HuH-7 (cell line): ENCODE measurements around the gene ABL1.

Experiments
- DNase-seq: peaks from one replicate; pipeline ENCODE4 v3.0.0; 2011; ENCODE audit warnings: low spot score

ABL1 gene

DNA sequence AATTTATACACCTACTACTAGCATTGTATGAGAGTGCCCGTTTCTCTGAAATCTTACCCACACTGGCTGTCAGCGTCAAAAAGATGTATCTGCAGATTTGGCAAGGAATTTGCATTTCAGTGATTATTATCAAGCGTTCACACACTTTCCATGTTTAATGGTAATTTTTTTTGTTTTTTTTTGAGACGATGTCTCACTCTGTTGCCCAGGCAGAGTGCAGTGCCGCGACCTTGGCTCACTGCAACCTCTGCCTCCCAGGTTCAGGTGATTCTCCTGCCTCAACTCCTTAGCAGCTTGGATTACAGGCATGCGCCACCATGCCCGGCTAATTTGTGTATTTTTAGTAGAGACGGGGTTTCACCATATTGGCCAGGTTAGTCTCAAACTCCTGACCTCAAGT is 14.3 kb downstream of the ABL1 start:
- no peak for DNase-seq

DNA sequence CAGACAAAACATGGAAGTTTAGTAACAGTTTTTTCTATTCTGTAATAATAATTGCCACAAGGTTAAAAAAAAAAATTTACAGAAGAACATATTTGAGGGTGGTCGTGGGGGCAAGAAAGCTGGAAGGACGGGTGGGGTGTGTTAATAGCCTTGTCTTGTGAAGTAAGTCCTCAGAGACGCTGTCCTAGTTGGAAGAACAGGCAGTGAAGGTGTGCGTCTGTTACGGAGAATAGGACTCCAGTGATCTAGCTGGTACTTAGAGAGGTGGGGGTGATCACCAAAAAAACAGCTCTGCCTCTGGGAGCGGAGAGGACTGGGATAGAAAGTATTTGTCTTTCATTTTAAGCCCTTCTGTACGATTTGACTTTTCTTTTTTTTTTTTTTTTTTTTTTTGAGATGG is 17.7 kb downstream of the ABL1 start:
- DNase-seq = no peak

DNA sequence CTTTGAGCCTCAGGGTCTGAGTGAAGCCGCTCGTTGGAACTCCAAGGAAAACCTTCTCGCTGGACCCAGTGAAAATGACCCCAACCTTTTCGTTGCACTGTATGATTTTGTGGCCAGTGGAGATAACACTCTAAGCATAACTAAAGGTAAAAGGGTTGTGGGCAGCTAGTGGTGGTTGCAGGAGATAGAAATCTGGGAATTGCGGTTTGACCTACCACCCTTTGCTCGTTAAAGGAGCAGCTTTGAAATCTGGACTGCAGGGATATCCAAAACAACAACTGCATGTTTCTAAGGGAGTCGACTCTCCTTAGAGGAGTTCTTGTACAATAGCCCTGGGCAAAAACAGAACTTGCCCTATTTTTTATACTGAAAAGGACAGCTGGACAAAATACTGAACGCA is 19.0 kb downstream of the ABL1 start:
- peak; percentile 39 for DNase-seq

DNA sequence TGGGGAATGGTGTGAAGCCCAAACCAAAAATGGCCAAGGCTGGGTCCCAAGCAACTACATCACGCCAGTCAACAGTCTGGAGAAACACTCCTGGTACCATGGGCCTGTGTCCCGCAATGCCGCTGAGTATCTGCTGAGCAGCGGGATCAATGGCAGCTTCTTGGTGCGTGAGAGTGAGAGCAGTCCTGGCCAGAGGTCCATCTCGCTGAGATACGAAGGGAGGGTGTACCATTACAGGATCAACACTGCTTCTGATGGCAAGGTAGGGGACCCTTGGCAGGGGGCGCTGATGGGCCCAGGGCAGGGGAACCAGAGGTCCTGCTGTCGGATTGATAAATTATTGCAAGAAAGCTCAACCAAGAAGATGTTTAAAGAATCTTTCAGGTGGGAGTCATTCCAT is 19.8 kb downstream of the ABL1 start:
- DNase-seq = no peak

DNA sequence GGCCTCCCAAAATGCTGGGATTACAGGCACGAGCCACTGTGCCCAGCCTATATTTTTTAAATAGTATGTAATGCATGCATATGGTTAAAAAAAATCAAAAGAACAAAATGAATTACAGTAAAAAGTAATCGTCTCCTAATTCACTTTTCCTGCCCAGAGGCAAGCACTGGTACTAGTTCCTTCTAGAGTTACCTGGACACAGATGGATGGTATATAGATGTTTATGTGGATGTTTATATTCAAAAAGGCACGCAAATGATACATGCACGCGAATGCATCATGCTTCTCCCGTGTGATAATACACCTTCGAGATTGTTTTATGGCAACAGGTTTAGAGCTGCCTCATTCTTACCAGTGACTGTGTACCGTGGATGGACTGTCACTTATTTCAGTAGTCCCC is 21.4 kb downstream of the ABL1 start:
- DNase-seq = no peak

DNA sequence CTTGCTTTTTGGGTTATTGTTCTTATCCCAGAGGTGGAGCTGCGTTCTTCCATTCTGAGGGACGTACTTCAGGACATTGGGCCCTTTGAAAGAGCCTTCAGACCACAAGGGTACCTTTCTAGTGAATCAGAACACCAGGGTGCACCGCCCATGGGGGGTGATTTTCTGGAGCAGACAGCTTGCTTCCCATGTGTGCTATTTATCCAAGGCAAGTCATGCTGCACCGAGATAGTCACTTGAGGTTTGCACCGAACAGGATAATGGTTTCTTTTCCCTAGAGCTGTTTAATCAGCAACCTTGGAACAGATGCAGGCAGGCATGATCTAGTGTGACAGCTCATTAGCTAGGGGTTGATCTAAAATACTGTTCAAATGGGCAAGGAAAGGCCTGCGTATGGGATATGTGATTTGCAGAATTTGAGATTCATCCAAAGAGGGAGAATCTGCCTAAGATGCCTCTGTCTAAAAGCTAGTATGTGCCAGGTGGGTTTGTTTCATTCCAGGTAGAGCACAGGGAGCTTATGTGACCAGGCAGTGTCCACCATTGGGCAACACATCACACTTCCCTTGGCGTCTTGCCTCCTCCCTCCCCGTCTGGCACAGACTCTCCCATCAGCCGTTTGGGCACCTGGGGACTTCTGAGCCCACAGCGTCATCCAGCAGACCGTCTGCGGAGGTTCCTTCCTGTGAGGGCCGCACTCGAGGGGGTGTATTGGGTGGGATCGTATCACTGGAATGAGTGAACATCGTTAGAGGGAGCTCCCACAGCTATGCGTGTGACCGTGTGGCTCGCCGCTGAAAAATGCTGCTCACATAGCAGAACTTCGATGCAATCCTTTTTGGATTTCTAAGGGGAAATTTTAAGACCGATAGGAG is 23.0 kb downstream of the ABL1 start:
- no peak for DNase-seq

DNA sequence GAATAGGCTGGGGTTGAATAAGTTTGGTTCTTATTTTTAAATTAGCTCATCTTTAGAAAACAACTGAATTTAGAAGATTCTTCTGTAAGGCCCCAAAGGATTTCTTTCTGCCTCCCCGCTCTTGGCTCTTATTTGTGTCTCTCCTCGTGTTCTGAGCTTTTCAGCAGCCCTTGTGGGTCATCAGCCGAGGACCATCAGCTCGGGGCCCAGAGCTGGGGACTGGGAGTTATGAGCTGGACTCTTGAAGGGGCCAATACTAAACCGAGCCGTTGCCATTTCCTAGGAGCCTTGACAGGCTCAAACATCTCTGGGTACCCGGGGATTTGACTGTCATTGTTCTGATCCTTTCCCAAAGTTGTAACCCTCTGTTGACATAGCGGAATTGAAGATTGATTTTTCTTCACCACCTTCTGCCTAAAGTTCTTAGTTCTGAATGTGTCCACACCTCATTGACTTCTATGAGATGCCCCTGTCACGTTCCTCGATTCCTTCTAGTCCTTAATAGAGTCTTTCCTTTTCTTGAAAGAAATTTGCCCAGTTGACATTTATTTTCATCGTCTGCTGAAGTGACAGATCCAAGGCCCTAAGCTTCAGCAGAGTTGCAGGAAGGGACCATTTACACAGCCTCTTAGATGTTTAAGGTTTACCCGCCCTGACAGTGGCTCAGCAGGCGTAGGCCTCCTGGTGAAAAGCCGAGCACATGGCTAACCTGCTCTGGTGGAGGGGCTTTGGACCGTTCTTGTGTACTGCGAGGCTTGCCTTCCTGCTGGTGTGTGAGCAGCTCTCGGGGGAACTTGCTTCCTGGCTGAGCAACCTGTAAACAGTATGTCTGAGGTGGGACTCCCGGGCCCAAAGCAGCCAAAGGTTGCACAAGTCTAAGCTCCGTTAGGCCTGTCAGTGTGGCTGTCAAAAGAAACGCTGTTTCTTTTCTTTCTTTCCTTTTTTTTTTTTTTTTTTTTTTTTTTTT is 24.0 kb downstream of the ABL1 start:
- no peak for DNase-seq

DNA sequence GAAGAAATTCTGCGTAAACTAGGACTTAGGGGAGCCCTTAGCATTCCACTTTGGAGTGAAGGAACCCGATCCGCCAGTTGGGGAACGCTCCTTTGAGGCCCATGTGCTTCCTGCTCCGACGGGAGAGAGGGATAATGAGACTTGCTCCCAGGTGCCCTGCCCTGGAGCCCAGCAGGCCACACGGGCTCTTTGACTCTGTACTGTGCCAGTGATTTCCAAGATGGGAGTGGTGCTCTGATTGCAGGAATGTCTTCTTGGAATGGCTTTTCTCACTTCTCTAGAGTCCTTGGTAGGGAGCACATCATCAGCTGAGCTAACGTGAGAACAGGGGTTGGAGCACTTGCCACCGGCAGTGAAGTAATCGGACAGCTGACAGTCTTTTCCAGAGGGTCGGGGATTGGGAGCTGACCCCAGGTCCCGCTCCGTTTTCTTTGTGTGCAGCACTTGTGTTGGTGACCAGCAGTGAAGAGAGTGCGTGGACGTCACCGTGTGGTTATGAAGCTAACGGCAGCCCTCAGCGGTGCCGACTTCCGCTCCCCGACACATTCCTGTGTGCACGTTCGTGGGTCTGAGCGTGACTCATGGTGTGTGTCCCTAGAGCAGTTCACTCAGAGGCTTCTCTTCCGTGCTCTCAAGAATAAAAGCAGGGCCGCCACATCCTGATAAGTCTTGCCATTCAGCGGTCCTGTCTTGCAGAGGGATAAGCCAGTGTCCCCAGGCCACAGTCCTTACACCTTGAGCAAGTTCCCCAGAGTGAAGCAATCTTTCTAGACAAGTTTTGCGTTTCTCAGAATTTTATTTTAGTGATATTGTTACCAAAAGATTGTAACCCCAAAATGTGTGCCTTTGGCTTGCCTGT is 25.6 kb downstream of the ABL1 start:
- no peak for DNase-seq

DNA sequence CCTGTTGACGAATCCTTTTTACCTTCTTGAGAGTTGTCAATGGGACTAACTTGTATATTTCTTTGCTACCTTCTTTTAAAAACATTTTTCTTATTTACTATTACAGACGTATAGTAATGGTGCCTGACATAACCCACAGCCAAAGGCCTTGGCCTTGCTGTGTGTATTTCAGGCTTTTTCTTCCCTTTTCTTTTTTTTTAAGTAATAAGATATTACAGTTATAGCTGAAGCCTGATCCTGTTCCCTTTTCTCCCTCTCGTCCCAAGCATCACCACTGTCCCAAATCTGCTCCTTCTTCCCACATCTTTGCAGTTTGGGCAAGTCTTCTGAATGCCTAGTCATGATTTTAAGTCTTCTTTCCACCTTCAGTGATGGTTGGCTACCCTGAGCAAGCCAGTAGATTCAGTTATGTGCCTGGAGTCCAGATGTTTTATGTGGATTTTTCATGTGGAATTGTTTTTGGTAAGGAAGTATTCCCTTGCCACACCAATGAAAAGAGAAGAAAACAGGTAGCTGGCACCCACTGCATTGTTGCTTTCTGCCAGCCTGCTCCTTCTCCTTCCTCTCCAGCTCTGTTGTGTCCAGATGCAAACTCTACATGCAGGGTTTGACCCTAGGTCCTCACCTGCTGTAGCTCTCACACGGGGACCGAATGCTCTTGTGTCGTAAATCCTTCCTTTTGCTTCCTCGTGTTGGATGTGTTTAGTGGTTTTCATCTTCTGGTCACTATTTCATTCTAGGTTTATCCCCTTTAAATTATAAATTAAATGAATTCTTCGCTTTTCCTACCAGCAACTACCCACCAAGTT is 26.5 kb downstream of the ABL1 start:
- DNase-seq = no peak

DNA sequence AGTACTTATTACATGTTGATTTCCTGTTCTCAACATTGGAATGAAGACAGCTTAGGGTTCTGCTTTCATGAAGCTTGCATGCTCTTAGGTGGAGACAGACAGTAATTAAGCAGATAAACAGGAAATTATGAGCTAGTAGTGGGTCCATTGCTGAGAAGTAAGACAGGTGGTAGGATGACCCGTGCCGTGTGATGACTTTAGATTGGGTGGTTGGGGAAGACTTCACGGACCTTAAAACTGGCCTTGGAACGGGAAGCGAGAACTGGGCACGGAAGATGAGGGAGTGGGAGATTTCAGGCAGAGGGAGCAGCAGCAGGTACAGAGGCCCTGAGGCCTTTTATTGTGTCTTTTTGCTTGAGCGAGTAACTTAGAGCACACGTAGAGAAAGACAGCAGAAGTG is 27.2 kb downstream of the ABL1 start:
- DNase-seq = no peak

DNA sequence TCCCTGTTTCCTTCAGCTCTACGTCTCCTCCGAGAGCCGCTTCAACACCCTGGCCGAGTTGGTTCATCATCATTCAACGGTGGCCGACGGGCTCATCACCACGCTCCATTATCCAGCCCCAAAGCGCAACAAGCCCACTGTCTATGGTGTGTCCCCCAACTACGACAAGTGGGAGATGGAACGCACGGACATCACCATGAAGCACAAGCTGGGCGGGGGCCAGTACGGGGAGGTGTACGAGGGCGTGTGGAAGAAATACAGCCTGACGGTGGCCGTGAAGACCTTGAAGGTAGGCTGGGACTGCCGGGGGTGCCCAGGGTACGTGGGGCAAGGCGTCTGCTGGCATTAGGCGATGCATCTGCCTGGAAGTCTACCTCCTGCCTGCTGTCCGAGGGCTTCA is 27.7 kb downstream of the ABL1 start:
- no peak for DNase-seq

DNA sequence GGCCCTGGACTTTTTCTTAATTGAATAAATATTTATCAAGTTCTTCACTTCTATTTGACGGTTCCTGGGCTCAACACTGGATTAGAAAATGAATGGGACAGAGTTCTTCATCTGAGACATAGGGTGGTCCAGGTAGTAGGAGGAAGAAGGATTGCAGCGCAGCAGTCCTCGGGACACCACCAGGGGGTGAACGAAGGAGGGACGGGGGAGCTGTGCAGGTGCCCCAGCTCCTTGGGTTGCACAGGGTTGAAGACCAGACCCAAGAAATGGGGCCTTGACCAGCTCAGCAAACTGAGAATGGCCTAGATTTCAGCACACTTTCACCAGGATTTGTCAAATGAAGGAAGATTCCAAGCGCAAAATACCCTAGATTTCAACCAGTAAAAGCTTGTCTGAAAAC is 29.5 kb downstream of the ABL1 start:
- DNase-seq = no peak

DNA sequence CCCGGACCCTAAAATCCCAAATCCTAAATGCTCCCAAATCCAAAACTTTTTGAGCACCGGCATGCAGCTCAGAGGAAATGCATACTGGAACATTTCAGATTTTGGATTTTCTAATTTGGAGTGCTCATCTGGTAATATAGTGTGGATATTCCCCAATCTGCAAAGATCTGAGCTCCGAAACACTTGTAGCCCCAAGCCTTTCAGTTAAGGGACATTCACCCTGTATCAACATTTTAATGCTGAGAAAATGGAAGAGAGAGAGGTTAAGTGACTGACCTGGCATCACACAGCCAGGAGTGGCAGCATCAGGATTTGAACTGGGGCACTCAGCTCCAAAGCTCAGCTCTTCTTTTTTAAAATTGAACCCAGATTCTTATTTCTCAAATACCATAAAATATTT is 30.9 kb downstream of the ABL1 start:
- no peak for DNase-seq

DNA sequence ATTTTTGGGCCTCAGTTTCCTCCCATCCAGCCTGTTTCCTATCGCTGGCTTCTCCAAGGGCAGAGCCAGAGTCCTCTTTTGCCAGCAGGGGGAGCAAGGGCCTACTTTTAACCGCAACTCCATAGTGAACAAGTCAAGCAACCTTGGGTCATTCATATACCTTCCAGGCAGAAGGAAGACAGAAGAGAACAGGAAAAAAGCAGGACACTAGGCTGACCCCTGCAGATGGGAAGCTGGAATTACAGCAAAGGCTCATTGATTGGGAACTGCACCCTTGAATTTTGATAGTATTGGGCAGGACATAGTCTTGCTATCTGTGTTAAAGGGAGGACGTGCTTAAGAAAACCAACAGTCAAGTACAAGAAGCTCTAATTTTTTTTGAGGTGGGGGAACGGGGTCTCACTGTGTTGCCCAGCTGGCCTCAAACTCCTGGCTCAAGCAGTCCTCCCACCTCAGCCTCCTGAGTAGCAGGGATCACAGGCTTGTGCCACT is 31.5 kb downstream of the ABL1 start:
- peak; percentile 79 for DNase-seq

DNA sequence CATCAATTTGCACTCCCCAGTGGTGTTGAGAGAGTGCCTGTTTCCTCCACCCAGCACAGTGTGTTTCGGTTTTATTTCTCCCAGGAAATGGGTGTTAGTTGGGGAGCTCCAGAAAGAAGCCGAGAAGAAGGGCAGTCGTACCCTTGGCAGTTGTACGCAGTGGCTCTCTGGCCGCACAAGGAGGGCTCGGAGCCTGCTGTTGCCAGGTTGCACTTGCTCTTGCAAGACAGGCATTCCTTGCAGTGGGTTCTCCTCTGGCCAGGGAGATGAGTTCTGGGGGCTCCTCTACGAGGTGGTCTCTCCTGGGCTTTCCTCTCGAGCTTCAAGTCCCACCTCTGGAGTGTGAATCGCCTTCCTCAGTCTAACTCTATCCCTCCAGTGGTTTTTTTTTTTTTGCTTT is 32.5 kb downstream of the ABL1 start:
- DNase-seq = no peak

DNA sequence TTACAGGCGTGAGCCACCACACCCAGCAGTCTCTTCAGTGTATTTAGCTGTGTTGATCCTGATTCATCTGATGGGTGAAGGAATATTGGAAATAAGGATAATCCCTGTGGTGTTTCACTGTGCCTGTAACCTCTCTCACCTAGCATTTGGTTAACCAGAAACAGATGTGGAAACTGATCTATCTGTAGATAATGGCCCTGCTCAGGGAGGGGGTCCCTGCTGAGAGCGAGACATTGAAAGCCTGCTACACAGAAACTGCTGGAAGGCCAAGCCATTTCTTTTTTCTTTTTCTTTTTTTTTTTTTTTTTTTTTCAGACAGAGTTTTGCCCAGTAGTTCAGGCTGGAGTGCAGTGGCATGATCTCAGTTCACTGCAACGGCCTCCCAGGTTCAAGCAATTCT is 33.2 kb downstream of the ABL1 start:
- no peak for DNase-seq

DNA sequence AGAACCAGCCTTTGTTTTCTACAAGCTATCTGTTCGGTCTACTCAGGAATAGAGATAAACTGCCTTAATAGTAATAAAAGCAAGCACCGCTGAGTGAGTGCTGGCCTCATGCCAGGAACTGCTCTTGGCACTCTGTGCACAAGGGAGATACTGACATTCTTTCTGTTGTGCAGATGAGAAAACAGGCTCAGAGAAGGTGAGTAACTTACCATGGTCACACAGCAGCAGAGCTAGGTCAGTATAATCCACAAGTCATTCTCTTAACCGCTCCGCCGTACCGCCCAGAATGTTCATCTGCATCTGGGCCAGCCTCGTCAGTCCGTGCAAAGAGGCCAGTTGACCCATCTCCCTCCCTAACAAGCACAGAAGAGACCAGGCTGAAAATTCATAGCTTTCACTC is 34.2 kb downstream of the ABL1 start:
- DNase-seq = no peak

DNA sequence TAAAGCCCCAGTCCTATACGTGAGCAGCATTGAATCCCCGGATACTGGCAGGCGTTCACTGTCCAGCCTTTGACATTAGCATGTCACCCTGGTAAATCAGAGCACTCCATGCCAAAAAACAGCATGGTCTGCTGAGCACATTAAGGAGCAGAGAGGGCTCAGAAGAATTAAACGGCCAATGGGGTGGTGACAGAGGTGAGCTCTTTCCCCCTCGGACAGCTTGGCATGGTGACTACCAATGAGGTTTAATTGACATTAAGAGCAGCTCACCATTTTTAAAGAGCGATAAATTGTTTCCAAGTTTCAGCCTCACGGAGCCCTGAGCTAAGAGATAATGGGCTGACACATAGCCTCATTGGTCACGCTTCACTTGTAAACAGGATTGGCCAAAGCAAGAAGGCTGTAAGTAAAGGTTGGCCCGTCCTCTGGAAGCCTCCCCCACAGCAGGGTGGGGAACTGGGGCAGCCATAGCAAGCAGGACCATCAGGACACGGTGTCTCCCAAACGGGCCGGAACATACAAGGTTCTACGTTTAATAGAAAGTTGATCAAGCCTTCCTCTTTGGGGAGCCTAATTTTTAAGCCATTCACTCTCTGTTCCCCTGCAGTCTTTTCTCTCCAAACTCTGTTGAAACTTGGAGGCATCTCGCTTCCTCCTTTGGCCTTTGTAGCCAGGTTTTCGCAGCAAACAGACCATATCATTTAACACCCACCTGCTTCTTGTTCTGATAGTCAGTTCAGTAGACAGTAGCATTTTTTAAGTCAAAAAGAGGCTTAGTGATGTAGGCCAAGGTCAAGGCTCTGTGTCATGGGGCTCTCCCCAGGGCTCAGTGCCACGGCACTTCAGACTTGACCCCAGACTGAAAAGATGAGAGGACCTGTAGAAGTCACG is 35.7 kb downstream of the ABL1 start:
- DNase-seq = no peak

DNA sequence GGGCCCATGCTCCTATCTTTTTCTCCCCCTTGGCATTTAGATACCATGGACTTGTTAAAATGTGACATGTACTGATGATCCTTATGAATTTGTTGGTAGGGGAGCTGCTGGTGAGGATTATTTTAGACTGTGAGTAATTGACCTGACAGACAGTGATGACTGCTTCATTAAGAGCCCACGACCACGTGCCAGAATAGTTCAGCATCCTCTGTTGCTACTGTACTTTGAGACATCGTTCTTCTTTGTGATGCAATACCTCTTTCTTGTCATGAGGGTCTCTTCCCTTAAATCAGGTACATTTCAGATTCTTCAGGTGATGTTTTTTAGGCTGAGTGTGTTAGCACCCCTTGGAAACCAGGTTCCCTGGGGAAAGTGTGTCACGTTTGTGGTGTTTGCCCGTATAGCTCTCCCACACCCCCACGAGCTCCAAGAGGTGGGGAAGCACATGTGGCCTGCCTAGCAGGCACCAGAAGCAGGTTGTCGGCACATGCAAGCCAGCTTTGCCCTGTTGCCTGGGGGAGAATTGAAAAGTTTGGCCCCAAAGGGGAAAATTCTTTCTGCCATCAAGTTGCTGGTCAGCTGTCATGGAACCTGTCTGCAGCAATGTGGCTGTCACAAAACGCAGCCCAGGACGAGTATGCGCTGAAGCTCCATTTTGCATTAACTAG is 36.5 kb downstream of the ABL1 start:
- no peak for DNase-seq

DNA sequence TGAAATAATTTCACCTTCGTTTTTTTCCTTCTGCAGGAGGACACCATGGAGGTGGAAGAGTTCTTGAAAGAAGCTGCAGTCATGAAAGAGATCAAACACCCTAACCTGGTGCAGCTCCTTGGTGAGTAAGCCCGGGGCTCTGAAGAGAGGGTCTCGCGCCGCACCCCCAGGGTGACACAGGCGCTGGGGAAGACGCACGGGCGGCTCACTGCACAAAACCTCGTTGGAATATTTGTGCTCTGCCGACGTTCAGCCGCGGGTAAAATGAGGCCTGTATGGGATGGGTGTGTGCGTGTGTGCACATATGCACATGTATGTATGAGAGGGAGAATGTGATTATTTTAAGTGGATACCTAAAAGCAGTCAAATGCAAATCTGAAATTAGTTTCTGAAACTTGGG is 37.0 kb downstream of the ABL1 start:
- no peak for DNase-seq
